K562 (cell line): ENCODE results near the gene NBEAL2. TPM values are rescaled to one million over a fixed set of nuclear protein-coding genes. Genes with fewer than 3 reads are reported as not detected.

Experiments used
- ARHGAP35 ChIP-seq: fragments of 450-650 bp; IDR thresholded peaks from 2 replicates; pipeline ENCODE4 v1.6.1; 2018; ENCODE audit not compliant: partially characterized antibody
- ASH1L ChIP-seq: fragments of 450-650 bp; IDR thresholded peaks from 2 replicates; pipeline ENCODE4 v1.6.1; 2018; ENCODE audit warnings: borderline replicate concordance, mild to moderate bottlenecking, low read depth; ENCODE audit not compliant: partially characterized antibody
- BDP1 ChIP-seq: IDR thresholded peaks from 3 replicates; pipeline ENCODE4 v1.6.1; 2011; ENCODE audit not compliant: insufficient read length, insufficient read depth
- BMI1 ChIP-seq: fragments of 150-350 bp; IDR thresholded peaks from 2 replicates; pipeline ENCODE4 v1.6.1; 2014; ENCODE audit warnings: low read length
- BRCA1 ChIP-seq, 2 experiments: fragments of 450-650 bp in 1 of 2; sonication (generic) in 1 of 2; formaldehyde crosslinking in 1 of 2; IDR thresholded peaks; 2 replicates each; pipeline versions ENCODE4 v1.5.0 to v1.6.1; 2017 to 2020; ENCODE audit warnings: mild to moderate bottlenecking in 1 of 2, missing genetic modification reagents in 1 of 2
- CCAR2 ChIP-seq: fragments of 200-400 bp; formaldehyde crosslinking; IDR thresholded peaks from 2 replicates; pipeline ENCODE4 v1.6.1; 2017; ENCODE audit warnings: mild to moderate bottlenecking, low read depth, low read length
- ESRRA ChIP-seq: fragments of 450-650 bp; IDR thresholded peaks from 2 replicates; pipeline ENCODE4 v1.6.1; 2014; ENCODE audit warnings: low read depth, mild to moderate bottlenecking, moderate library complexity, borderline replicate concordance
- HMBOX1 ChIP-seq: sonication (generic); IDR thresholded peaks from 2 replicates; pipeline ENCODE4 v1.6.1; 2016
- MAX ChIP-seq: sonication (generic); formaldehyde crosslinking; IDR thresholded peaks from 2 replicates; pipeline ENCODE4 v1.9.0; 2022; ENCODE audit warnings: mild to moderate bottlenecking, missing genetic modification reagents
- PCBP1 ChIP-seq: fragments of 200-400 bp; formaldehyde crosslinking; IDR thresholded peaks from 2 replicates; pipeline ENCODE4 v1.6.1; 2018; ENCODE audit warnings: mild to moderate bottlenecking, low read depth, low read length; ENCODE audit not compliant: poor library complexity, severe bottlenecking
- PHF20 ChIP-seq: fragments of 450-650 bp; IDR thresholded peaks from 2 replicates; pipeline ENCODE4 v1.6.1; 2018; ENCODE audit not compliant: partially characterized antibody
- RAD51 ChIP-seq: fragments of 450-650 bp; IDR thresholded peaks from 2 replicates; pipeline ENCODE4 v1.7.1; 2016; ENCODE audit warnings: low read depth, mild to moderate bottlenecking, borderline replicate concordance
- SIN3A ChIP-seq, 2 experiments: fragments of 150-350 bp in 1 of 2; IDR thresholded peaks; 2 replicates each; pipeline ENCODE4 v1.6.1; 2011 to 2016; ENCODE audit warnings: borderline replicate concordance in 2 of 2, low read depth in 2 of 2, low read length in 2 of 2, mild to moderate bottlenecking in 2 of 2, moderate library complexity in 2 of 2; ENCODE audit not compliant: control insufficient read depth in 1 of 2
- SMARCA4 ChIP-seq: fragments of 450-650 bp; IDR thresholded peaks from 2 replicates; pipeline ENCODE4 v1.6.1; 2016
- SP1 ChIP-seq: sonication (generic); formaldehyde crosslinking; IDR thresholded peaks from 2 replicates; pipeline ENCODE4 v1.8.1; 2022; ENCODE audit warnings: mild to moderate bottlenecking, missing genetic modification reagents
- TBL1XR1 ChIP-seq, 2 experiments: IDR thresholded peaks; 2 replicates each; pipeline ENCODE4 v1.6.1; 2012; ENCODE audit warnings: improper control_type of control experiment in 2 of 2, low read length in 2 of 2, mild to moderate bottlenecking in 1 of 2
- TFE3 ChIP-seq: fragments of 450-650 bp; formaldehyde crosslinking; IDR thresholded peaks from 2 replicates; pipeline ENCODE4 v1.4.0; 2020; ENCODE audit warnings: mild to moderate bottlenecking, mixed read lengths
- ZNF143 ChIP-seq: sonication (generic); formaldehyde crosslinking; IDR thresholded peaks from 2 replicates; pipeline ENCODE4 v1.9.0; 2022; ENCODE audit warnings: mild to moderate bottlenecking, missing genetic modification reagents
- ZNF311 ChIP-seq: fragments of 250-450 bp; sonication (Bioruptor Pico); IDR thresholded peaks from 2 replicates; pipeline ENCODE4 v1.4.0; 2020; ENCODE audit warnings: mild to moderate bottlenecking, moderate library complexity
- ZNF592 ChIP-seq: fragments of 450-650 bp; IDR thresholded peaks from 2 replicates; pipeline ENCODE4 v1.6.1; 2017; ENCODE audit warnings: antibody characterized with exemption, mild to moderate bottlenecking
- ZNF655 ChIP-seq: fragments of 250-450 bp; sonication (Bioruptor Pico); IDR thresholded peaks from 2 replicates; pipeline ENCODE4 v1.5.0; 2021
- polyA plus RNA-seq, 8 experiments: library from polyadenylated mRNA; depleted of rRNA in 4 of 8; stranded (reverse) in 5 of 8; unstranded in 3 of 8; fragments of >200 nt; fragmentation: Nextera tagmentation in 2 of 8; fragmentation: Illumina TruSeq in 1 of 8; extraction: Ambion mirVana in 2 of 8; extraction: Trizol in 1 of 8; gene quantifications; 2 replicates each; pipeline versions ENCODE4 v1.2.1 to v1.2.3, GENCODE V29; 2011 to 2014; ENCODE audit warnings: inconsistent platforms in 1 of 8, missing spikeins in 1 of 8
- total RNA-seq, 7 experiments: library from RNA; depleted of rRNA in 6 of 7; stranded (reverse); fragments of >200 nt in 6 of 7; fragmentation: Illumina TruSeq in 2 of 7; extraction: Trizol in 2 of 7; gene quantifications; 2 replicates each; pipeline versions ENCODE4 v1.2.1 to v1.2.3, GENCODE V29; 2011 to 2021; ENCODE audit warnings: low replicate concordance in 1 of 7

NBEAL2 gene
- total and polyA plus RNA-seq, 9 of the 15 experiments (the other 6 are each of a cell fraction or from before 2014, with no cell fraction given): 0.06 to 114 (median 29.6) TPM

GRCh38 chr3:46947546-46947901 lies 31.9 kb upstream of the NBEAL2 start (continued):
- TF ChIP-seq TFE3 (no peak), TBL1XR1 (IDR thresholded peaks at IDR 0.05; ENCODE audit: low read length in 2 of 2) (no peak), SIN3A (IDR thresholded peaks at IDR 0.05; ENCODE audit: borderline replicate concordance in 2 of 2, control insufficient read depth in 1 of 2, low read depth in 2 of 2, low read length in 2 of 2) (no peak), MAX (CRISPR knock-in tag) (no peak), ESRRA (no peak), CCAR2 (no peak), PHF20 (no peak), ZNF143 (CRISPR knock-in tag) (no peak), SP1 (CRISPR knock-in tag) (no peak), ASH1L (no peak), BMI1 (no peak), SMARCA4 (no peak), BRCA1 (IDR thresholded peaks at IDR 0.05) (no peak), BRCA1 (CRISPR knock-in tag; IDR thresholded peaks at IDR 0.05) (0 out of 2 replicates have a peak, but pooled peaks have one; percentile 15), RAD51 (no peak), BDP1 (no peak), ZNF592 (peak; percentile 10; the same call in 1 of the 2 replicates), ZNF311 (CRISPR knock-in tag) (0 out of 2 replicates have a peak, but pooled peaks have one; percentile 2), ZNF655 (CRISPR knock-in tag) (no peak), HMBOX1 (no peak), PCBP1 (no peak), ARHGAP35 (no peak)
